K562 treated with DMSO at 1 percent for 4 hours (cell line): ENCODE data around the gene P2RY10. TPM values are rescaled to one million over a fixed set of nuclear protein-coding genes. Genes with fewer than 3 reads are reported as not detected.

Experiments used
- total RNA-seq: library from RNA; unstranded; fragments of 300-600 nt; gene quantifications from 2 replicates; pipeline ENCODE4 v1.2.3, GENCODE V29; 2022; ENCODE audit not compliant: insufficient read depth

The P2RY10 gene
- total RNA-seq: not detected in 2 replicates

GRCh38 chrX:78945186-78945912 lies at the start of gene P2RY10:
Gene P2RY10, plus strand, starts transcription at chrX:78945391. Its CDS starts 15,130 bp downstream, at chrX:78960521.

Other genes with a start within 250 kb of the P2RY10 start
- gene LPAR4, start 197.7 kb upstream of the P2RY10 start, total RNA-seq: not detected in 2 replicates
- not detected in 2 replicates for gene GPR174, start 199.3 kb downstream of the P2RY10 start, total RNA-seq